ENCODE data around the gene GSTCD.
"Not testable (repeated sequence)": the region's sequence is repeated elsewhere in the genome, so short reads cannot be mapped to it uniquely, and the experiment has no call there.

Gene GSTCD

GRCh38 chr4:105815701-105816100, 107.1 kb downstream of the GSTCD start:
- no peak for DNase-seq

GRCh38 chr4:105822061-105822460, 113.5 kb downstream of the GSTCD start:
- DNase-seq, result no peak

GRCh38 chr4:105828074-105828473, 119.5 kb downstream of the GSTCD start:
- DNase-seq, result no peak

- DNase-seq, result no peak
These were observed 122.6 kb downstream of the GSTCD start for GRCh38 chr4:105831189-105831588.

- no peak for DNase-seq
These were observed 126.6 kb downstream of the GSTCD start for GRCh38 chr4:105835177-105835576.

- no peak for DNase-seq
These were observed 128.0 kb downstream of the GSTCD start for GRCh38 chr4:105836537-105836936.

- DNase-seq, result no peak
These were observed 128.5 kb downstream of the GSTCD start for GRCh38 chr4:105837037-105837436.

GRCh38 chr4:105838082-105838481, 129.5 kb downstream of the GSTCD start:
- DNase-seq, result no peak

GRCh38 chr4:105840426-105841174, 132.0 kb downstream of the GSTCD start:
- no peak for DNase-seq

GRCh38 chr4:105843941-105844340, 135.4 kb downstream of the GSTCD start:
- no peak for DNase-seq

- DNase-seq, result no peak
These were observed 137.0 kb downstream of the GSTCD start for GRCh38 chr4:105845559-105845958.

- not testable (repeated sequence) for DNase-seq
These were observed 139.8 kb downstream of the GSTCD start for GRCh38 chr4:105848359-105848758.

- no peak for DNase-seq
These were observed 142.6 kb downstream of the GSTCD start for GRCh38 chr4:105851196-105851595.

GRCh38 chr4:105852230-105852629, 143.6 kb downstream of the GSTCD start:
- DNase-seq, result not testable (repeated sequence)

- no peak for DNase-seq
These were observed 150.0 kb downstream of the GSTCD start for GRCh38 chr4:105858466-105859040.

GRCh38 chr4:105859233-105859632, 150.6 kb downstream of the GSTCD start:
- DNase-seq, result no peak

- DNase-seq, result no peak
These were observed 162.4 kb downstream of the GSTCD start for GRCh38 chr4:105870963-105871362.

GRCh38 chr4:105871997-105872396, 163.4 kb downstream of the GSTCD start:
- no peak for DNase-seq

GRCh38 chr4:105875233-105875632, 166.6 kb downstream of the GSTCD start:
- DNase-seq, result no peak

- DNase-seq, result no peak
These were observed 170.1 kb downstream of the GSTCD start for GRCh38 chr4:105878668-105879067.

- no peak for DNase-seq
These were observed 178.9 kb downstream of the GSTCD start for GRCh38 chr4:105887508-105887907.

- no peak for DNase-seq
These were observed 186.3 kb downstream of the GSTCD start, which contains the start of gene NPNT for GRCh38 chr4:105894660-105895582. TSS of gene NPNT (plus strand) at chr4:105895471. CDS start at chr4:105895653, 182 bp downstream.
